ENCODE results near the gene CD99L2.
A peak's percentile ranks its signal among the peaks of the same experiment; 100 is the strongest.

Gene CD99L2

DNA sequence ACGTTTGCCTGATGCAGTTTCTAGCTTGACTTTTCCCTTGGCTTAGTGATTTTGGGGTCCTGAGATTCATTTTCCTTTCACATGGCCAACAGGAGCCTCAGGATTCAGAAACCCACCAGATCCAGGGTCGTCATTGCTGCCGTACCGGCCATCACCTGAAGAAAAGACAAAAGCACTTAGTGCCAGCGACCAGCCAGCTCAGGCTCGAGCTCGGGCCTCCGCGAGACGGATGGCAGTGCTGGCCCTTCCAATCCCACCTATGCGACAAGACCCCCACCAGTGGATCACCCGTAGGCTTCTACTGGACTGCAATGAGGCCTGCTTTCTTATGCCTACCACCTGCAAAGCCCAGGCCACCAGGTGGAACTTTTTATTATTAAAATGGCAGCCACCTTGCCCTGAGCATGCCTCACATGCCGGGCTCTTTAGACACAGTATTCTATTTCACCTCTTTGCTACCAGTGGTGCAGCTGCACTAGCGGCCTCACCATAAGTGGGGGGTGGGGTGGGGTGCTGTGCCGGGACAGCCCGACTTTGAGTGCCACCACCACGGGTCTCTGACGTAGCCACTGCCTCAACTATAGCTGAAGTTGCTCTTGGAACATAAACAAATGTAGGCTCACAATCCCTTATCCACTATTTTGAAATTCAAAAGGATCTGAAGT, 121.0 kb downstream of the CD99L2 start:
- no peak for DNase-seq

- DNase-seq = no peak
Observed at GRCh38 chrX:150775569-150776350, 122.7 kb downstream of the CD99L2 start.

GRCh38 chrX:150774798-150775568, 123.5 kb downstream of the CD99L2 start:
- no peak for DNase-seq

GRCh38 chrX:150773634-150774033, 124.8 kb downstream of the CD99L2 start:
- no peak for DNase-seq

DNA sequence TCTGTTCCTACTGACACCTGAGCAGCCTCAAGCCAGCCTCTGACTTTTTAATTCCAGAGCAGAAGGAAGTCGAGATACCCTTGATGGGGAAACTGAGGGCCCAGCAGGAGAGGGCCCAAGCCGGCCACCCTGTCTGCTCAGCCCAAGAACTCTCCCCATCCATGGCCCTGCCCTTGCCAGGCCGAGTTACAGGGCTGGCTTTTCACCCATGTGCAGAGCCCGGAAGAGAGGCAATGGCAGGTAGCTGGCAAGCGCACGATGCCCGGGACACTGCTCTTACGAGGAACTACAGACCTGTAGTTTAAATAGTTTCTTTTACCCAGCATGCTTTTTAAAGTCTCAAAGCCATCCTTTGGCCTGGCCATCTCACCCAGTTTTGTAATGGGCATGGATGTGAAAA, 125.4 kb downstream of the CD99L2 start:
- DNase-seq = no peak

DNA sequence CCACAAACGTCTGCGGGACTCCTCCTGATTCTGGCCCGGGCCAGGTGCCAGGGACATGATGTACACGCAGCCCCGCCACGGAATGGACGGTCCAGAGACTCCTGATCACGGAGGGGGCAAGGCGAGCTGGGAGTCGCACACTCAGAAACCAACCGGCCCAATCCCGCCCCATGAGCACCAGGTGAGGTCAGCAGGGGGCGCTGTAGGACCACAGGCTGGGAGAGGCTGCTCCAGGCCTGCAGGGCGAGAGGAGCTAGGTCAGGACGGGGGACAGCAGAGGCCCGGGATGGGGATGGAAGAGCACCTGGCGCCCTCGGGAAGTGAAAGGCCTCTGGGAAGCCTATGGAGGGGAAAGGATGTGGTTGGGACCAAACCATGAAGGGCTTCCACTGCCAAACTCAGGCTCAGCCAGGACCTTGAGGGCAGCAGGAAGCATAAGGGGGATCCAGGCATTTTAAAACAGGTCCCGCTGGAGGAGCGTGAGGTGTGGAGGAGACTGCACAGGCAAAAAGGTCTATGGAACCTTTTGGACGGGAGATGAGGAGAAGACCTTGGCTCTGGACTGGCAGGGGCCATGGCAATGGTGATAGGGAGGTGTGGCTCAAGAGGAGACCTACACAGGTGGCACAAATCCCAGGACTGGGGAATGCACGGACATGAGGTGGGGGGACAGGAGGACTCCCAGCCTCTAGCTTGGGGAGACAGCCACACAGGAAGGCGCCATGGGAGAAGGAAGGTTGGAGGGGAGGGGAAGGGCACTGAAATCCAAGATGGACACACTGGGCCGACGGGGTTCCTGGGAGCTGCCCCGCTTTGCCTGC, 126.1 kb downstream of the CD99L2 start:
- peak; percentile 50 for DNase-seq

GRCh38 chrX:150771116-150771515, 127.4 kb downstream of the CD99L2 start:
- no peak for DNase-seq

- no peak for DNase-seq
Observed at GRCh38 chrX:150770623-150771022, 127.8 kb downstream of the CD99L2 start.

DNA sequence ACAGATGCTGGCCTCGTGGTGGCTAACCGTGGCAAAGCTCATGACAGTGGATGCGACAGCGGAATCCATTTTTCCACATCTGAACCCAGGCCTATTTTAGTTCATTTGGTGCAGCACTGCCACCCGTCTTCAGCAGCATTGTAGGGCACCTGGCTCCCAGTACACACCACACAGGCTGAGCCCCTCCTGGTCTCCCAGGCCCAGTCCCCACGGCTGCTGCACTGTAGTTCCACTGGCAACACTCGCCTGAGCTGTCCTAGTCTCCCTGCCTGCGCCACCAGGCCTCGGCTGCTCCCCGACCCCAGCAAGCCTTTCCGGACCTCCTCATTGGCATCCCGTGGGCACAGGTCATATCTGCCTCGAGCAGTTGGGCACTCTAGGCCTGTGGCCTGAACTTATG, 129.1 kb downstream of the CD99L2 start:
- no peak for DNase-seq

DNA sequence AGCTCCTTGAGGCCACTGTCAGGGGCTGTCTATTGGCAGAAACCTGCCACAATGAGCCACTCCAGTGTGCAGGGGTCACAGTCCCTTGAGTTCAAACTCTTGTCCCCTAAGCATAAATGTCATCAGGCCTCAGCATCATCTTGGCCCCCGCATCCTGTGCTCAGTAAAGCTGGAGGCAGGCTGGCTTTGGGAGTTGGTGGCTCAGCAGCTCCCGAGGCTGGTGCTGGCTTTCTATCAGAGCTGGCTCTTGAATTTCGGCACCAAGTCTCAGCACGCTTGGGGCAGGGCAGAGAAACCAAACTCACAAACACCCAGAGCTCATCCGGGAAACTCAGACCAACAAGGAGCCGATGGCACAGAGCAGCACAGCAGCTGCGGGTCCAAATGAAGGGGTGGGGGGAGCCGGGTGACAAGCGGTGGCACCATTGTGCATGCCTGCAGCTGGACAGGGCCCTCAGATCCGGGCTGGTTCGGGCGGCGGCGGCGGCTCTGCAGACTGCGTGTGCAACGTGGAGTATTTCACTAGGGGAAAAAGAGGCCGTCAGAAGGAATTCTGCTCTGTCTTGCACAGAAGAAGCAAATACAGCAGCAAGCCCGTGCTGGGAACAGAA, 129.8 kb downstream of the CD99L2 start:
- no peak for DNase-seq

- no peak for DNase-seq
Observed at GRCh38 chrX:150768132-150768485, 130.4 kb downstream of the CD99L2 start.

- no peak for DNase-seq
Observed at GRCh38 chrX:150767475-150768131, 130.9 kb downstream of the CD99L2 start.

DNA sequence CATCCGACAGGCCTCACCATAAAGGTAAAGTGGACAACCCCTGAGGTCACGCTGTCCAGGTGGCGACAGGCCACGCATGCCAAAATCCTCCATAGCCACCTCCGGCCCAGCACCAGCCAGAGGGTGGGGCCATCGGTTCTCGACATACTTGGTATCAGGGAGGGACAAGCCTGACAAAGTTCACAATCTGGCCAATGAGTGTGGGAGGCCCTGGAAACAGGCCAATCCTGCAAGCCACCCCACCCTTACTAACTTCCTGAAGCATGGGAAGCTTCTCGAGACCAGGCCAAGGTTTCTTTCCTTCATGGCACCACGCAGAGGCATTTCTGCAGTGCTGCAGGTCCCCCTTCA, 131.4 kb downstream of the CD99L2 start:
- DNase-seq = no peak

GRCh38 chrX:150766351-150767044, 132.0 kb downstream of the CD99L2 start:
- DNase-seq = no peak

DNA sequence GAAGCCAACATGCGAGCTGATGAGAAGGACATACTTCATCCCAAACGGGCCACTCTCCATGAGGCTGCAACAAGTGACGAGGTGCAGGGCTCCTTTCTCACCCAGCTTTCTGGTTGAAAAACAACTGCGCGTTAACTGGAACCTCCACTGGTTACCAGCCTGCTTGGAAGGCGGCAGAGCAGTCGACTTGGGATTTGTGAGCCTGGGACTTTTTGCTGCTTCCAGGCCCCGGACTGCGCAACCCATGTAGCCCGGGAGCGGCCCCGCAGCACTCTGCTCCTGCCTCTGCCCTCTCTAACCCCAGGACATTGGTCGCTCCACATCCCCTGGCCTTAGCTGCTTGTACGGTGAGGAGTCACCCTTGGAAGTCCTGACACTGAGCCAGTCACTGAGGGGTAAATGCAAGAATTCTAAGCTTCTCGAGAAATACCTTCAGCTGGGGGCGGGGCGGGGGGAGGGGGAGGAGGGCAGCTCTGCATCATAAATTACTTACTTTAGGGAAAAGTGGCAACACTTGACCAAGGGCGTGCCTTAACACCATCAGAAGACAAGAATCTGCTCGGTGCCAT, 132.6 kb downstream of the CD99L2 start:
- DNase-seq = no peak

DNA sequence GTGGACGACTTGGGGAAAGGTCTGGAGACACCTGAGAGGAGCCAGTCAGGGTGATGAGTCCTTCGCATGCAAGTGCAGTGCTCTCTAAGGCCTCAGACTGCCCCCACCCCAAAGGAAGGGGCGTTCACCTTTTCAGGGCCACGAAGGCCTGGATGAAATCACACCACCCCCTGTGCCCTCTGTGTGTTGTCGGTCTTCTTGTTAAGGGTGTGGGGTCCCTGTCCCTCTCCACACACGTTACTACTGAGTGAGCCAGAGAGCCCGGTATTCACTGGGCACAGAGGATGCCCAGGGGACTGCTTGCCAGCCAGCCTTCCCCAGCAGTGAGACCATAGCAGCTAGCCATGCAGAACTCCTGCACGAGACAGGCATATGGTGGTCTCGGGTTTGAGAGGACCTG, 133.2 kb downstream of the CD99L2 start:
- no peak for DNase-seq

DNA sequence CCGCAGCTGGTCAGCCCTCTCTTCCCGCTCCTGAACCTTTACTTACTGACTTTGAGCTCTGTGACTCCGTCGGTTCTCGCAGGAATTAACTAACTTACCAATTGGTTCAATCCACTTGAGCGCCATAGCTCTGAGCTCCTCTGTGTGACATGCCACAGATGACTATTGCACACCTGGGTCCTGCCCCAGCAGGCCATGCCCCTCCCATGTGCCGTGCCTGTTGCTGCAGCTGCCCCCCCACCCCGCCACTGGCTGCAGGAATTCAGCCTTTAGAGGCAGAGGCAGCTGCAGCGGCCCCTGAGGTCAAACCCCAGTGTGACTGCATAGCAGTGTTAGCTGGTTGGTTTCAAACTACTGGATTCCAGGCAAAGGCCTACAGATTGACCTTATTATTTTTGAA, 134.7 kb downstream of the CD99L2 start:
- DNase-seq = no peak

DNA sequence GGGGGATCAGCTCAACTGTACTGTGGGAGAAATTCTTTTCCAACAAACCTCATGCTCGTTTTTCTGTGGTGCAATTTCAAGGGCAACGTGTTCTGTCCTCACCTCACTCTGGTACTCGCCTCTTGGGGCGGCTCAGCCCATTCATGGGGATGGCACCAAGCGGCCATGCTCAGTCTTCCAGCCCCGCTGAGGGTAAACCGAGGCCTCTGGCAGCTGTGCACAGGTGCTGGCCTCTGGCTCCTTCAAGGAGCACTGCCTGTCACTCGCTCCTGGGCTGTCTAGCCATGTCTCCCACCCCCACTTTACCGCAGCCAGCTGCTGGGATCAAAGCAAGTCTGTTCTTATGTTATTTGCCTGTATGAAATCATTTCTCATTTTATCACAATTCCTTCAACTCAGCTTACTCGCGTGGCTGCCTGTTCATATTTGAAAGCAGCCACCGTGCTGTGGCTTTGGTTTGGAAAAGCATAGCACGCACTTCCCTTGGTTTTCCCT, 135.1 kb downstream of the CD99L2 start:
- DNase-seq = no peak

DNA sequence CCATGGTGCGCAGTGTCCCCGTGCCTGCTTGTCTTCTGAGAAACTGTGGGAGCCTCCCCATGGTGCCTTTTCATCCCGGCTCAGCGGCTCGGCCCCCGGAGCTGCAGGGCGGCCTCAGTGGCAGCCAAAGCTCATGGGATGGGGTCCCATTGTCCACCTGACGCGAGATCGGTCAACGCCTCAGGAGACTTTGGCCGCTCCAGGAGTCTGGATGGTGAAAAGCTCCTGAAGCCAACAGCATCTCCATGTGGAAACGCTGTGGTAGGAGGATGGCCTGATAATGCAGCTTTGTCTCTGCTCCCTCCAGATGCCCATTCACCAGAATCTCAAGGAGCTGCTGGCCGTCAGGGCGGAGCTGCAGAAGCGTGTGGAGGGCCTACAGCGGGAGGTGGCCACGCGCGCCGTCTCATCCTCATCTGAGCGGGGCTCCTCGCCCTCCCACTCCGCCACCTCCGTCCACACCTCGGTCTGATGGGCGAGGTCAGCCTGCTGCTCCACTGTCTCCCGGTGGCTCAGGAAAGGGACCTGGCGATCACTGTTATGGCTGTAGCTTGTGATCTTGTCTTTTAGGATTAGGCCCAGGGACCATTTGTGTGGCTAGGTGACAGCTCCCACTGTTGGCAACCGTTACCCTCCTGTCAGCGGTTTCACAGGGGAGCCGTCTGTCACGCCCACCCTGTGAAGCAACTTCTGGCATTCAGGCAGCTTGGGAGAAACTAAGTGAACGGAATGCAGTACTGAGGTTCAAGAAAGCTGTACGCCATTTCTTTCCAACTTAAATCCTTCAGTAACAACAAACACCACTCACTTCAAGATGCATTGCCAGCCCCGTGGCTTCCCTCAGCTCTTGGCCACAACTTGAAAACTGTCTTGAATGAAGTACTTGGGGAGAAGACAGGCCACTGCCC, 136.0 kb downstream of the CD99L2 start:
- DNase-seq = no peak

GRCh38 chrX:150761819-150762216, 136.7 kb downstream of the CD99L2 start:
- no peak for DNase-seq

All from CD4-positive, alpha-beta T cell treated with Interleukin-4 for 4 hours (primary cell).